GM10266 (cell line): Measurements from ENCODE around the gene NR1I3.

Experiments
- DNase-seq: peaks from one replicate; pipeline ENCODE4 v3.0.0; 2012; ENCODE audit errors: extremely low spot score
- TF ChIP-seq, protein P1 (sequence below): IDR thresholded peaks from 2 replicates; pipeline ENCODE4 v1.5.1; 2012; ENCODE audit warnings: mild to moderate bottlenecking, low read depth; ENCODE audit not compliant: control insufficient read depth, insufficient read depth; ENCODE audit errors: missing control alignments

NR1I3 gene, protein sequence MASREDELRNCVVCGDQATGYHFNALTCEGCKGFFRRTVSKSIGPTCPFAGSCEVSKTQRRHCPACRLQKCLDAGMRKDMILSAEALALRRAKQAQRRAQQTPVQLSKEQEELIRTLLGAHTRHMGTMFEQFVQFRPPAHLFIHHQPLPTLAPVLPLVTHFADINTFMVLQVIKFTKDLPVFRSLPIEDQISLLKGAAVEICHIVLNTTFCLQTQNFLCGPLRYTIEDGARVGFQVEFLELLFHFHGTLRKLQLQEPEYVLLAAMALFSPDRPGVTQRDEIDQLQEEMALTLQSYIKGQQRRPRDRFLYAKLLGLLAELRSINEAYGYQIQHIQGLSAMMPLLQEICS

GRCh38 chr1:161238039-161238473 is at the start of gene NR1I3:
TSS of gene NR1I3 (minus strand) at chr1:161238203. CDS start at chr1:161236565, 1,638 bp downstream.
- TF ChIP-seq, protein P1, sequence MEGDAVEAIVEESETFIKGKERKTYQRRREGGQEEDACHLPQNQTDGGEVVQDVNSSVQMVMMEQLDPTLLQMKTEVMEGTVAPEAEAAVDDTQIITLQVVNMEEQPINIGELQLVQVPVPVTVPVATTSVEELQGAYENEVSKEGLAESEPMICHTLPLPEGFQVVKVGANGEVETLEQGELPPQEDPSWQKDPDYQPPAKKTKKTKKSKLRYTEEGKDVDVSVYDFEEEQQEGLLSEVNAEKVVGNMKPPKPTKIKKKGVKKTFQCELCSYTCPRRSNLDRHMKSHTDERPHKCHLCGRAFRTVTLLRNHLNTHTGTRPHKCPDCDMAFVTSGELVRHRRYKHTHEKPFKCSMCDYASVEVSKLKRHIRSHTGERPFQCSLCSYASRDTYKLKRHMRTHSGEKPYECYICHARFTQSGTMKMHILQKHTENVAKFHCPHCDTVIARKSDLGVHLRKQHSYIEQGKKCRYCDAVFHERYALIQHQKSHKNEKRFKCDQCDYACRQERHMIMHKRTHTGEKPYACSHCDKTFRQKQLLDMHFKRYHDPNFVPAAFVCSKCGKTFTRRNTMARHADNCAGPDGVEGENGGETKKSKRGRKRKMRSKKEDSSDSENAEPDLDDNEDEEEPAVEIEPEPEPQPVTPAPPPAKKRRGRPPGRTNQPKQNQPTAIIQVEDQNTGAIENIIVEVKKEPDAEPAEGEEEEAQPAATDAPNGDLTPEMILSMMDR, result no peak
- DNase-seq, result no peak

- TF ChIP-seq, protein P1, result no peak
- no peak for DNase-seq
Measured at GRCh38 chr1:161287482-161288054, 49.6 kb upstream of the NR1I3 start.

GRCh38 chr1:161285521-161285920 is 47.5 kb upstream of the NR1I3 start:
- DNase-seq, result no peak
- TF ChIP-seq, protein P1, result no peak

- TF ChIP-seq, protein P1, result no peak
- no peak for DNase-seq
Measured at GRCh38 chr1:161285113-161285512, 47.1 kb upstream of the NR1I3 start.

DNA sequence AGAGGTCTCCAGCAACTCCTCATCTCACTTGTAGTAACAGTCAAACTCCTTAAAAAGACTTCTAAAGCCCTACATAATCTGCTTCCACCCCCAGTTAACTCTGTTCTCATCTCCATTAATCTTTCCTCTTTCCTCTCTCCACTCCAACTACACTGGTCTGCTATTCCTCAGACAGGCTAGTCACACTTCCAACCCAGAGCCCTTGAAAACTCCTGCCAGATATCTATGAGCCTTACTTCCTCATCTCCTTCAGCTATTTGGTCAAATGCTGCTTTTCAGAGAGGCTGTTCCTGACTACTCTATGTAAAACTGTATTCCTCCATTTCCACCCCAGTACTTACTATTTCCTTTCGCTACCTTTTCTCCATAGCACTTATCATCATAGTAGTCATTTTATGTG is 45.0 kb upstream of the NR1I3 start:
- TF ChIP-seq, protein P1, result no peak
- no peak for DNase-seq

DNA sequence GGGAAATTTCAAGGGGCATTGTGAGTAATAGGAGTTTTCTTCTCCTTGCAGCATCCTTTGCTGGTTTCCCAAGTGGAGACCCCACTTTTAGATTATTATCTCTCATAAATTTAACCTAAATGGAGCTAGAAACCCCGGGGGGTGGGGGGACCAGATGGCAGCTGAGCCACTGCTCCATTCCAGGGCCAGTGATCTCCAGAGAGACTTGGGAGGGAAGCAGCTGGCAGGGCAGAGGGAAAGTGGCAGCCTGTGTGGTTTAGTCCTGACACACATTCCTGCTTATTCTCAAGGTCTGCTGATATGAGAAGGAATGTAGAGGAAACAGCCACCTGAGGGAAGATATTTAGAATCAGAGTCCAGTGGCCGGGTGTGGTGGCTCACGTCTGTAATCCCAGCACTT is 36.9 kb upstream of the NR1I3 start:
- DNase-seq, result no peak
- TF ChIP-seq, protein P1, result no peak

DNA sequence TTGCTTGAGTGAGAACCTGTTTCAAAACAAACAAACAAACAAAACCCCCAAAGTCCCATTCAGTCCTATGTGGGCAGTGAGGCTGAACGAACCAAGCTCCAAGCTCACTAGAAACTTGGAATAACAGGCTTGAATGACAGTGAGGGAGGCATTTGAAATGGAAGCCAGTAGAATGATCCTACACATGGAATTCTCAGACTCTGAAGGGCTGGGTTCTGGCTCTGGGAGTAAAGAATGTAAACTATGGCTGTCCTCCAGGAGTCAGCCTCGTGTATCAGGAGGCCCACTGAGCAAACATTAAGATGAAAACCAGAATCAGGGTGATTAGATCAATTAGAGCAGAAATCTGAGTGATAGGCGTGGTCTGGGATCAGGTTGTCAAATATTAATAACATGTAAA is 35.4 kb upstream of the NR1I3 start:
- TF ChIP-seq, protein P1, result no peak
- DNase-seq, result no peak
